Cardiac muscle cell (in vitro differentiated cells and primary cell): ENCODE results near the gene RYR2. TPM values are rescaled to one million over a fixed set of nuclear protein-coding genes. Genes with fewer than 3 reads are reported as not detected.

Experiments used
- DNase-seq, 2 donors: peaks; one replicate each; pipeline versions ENCODE4 v3.0.0 to v3.0.0-alpha.2; 2010 to 2017; ENCODE audit warnings: low read depth in 1 of 2, low spot score in 1 of 2
- H3K27ac ChIP-seq: fragments of 200-600 bp; sonication (generic); 2 replicates; pipeline ENCODE4 v1.5.1; 2016
- H3K27me3 ChIP-seq: fragments of 200-600 bp; sonication (generic); 2 replicates; pipeline ENCODE4 v1.6.0; 2016; ENCODE audit warnings: control low read depth
- H3K36me3 ChIP-seq: fragments of 200-600 bp; sonication (generic); 2 replicates; pipeline ENCODE4 v1.5.1; 2016; ENCODE audit warnings: control low read depth
- H3K4me1 ChIP-seq: fragments of 200-600 bp; sonication (generic); 2 replicates; pipeline ENCODE4 v1.8.1; 2017; ENCODE audit warnings: low read depth, mild to moderate bottlenecking, mixed run types
- H3K4me3 ChIP-seq: fragments of 200-600 bp; sonication (generic); 2 replicates; pipeline ENCODE4 v1.5.1; 2016; ENCODE audit warnings: mild to moderate bottlenecking
- H3K9me3 ChIP-seq: fragments of 200-600 bp; sonication (generic); 2 replicates; pipeline ENCODE4 v1.5.1; 2017; ENCODE audit warnings: low read depth, mild to moderate bottlenecking, control low read depth
- polyA plus RNA-seq: library from polyadenylated mRNA; unstranded; fragments of >200 nt; fragmentation: Nextera tagmentation; extraction: Ambion mirVana; gene quantifications from 2 replicates; pipeline ENCODE4 v1.2.1, GENCODE V29; 2016
- total RNA-seq: library from RNA; depleted of rRNA; stranded (reverse); fragments of >200 nt; gene quantifications from 2 replicates; pipeline ENCODE4 v1.2.3, GENCODE V29; 2016
- TF ChIP-seq, protein P1 (sequence below): IDR thresholded peaks from 2 replicates; pipeline ENCODE4 v1.5.1; 2012; ENCODE audit warnings: low read depth, mild to moderate bottlenecking, low read length

The RYR2 gene
- total and polyA plus RNA-seq, 2 experiments from 2014 or later, result 29.8 to 155 TPM

DNA sequence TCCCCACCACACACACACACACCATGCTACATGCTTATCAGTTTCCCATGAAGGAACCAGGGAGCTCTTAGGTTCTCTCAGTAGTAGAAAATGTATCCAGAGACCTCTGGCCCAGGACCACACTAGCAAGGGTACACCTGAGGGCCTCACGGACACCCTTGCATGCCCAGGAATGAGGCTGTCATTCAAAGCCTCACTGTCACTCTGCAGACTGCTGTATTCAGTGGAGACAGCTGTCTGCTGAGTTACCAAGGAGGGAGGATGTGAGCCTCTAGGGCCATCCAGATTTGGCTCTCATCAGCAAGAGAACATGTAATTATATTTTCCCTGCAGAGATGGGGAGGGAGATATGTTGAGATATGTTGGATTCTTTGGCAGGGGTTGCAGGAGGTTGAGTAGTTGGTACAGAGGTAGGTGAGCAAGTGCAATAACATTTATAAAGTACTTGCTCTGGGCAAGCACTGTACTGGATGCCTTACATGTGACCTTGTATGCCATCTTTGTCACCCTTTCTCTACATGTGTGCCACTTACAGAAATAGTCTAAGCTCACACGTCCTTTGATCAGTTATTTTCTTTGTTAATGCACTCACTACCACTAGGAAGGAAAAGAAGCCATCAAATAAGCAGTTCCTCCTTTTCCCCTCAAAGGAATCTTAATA lies 598.2 kb downstream of the RYR2 start:
- Histone ChIP-seq H3K4me3 (no peak overlapping the region), H3K9me3 (no peaks in the 10 kb centered on the region), H3K36me3 (peaks cover 78% of the 10 kb centered on the region), H3K4me1 (no peaks in the 10 kb centered on the region), H3K27ac (peak overlapping the region; percentile 24), H3K27me3 (no peaks in the 10 kb centered on the region)
- no peak for DNase-seq
- TF ChIP-seq, protein P1, sequence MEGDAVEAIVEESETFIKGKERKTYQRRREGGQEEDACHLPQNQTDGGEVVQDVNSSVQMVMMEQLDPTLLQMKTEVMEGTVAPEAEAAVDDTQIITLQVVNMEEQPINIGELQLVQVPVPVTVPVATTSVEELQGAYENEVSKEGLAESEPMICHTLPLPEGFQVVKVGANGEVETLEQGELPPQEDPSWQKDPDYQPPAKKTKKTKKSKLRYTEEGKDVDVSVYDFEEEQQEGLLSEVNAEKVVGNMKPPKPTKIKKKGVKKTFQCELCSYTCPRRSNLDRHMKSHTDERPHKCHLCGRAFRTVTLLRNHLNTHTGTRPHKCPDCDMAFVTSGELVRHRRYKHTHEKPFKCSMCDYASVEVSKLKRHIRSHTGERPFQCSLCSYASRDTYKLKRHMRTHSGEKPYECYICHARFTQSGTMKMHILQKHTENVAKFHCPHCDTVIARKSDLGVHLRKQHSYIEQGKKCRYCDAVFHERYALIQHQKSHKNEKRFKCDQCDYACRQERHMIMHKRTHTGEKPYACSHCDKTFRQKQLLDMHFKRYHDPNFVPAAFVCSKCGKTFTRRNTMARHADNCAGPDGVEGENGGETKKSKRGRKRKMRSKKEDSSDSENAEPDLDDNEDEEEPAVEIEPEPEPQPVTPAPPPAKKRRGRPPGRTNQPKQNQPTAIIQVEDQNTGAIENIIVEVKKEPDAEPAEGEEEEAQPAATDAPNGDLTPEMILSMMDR, result no peak

DNA sequence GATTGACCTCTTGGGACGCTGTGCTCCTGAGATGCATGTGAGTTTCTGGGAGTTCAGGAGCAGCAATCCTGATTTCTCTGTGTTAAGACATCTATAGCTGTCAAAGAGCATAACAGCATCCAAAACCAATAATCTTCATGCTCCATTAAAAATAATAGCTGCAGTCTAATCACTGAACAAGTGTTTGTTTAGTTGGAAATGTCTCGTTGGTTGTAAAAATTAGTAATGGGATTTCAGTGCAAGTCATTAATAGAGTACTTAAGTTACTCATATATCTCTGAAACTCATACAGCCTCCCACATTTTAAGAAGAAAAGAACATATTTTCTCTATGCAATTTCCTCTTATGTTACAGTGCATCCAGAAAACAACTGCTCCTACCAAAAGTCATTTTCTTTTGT lies 599.0 kb downstream of the RYR2 start:
- Histone ChIP-seq H3K4me3 (no peak overlapping the region), H3K4me1 (no peaks in the 10 kb centered on the region), H3K9me3 (no peaks in the 10 kb centered on the region), H3K36me3 (peaks cover 77% of the 10 kb centered on the region), H3K27ac (peak overlapping the region; percentile 45), H3K27me3 (no peaks in the 10 kb centered on the region)
- DNase-seq, result no peak
- TF ChIP-seq, protein P1, result no peak

DNA sequence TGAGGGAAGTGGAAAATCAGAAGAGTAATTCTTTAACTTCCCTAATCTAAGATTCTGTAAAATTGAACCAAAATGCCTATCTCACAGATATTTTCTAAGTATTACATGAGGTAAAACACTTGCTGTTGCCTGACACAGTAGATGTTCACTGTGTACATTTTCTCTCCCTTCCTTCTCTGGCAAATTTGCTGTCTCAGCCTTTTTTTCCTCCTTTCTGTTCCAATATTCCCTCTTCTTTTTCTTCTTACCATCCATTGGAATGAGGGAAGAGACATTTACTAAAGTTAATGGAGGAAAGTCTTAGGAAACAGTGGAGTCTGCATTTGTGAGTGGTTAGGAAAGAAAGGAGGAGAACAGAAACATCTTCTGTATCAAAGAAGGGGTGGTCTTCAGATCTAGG lies 608.8 kb downstream of the RYR2 start:
- Histone ChIP-seq H3K9me3 (no peaks in the 10 kb centered on the region), H3K27me3 (no peaks in the 10 kb centered on the region), H3K27ac (no peak overlapping the region), H3K36me3 (peaks cover 71% of the 10 kb centered on the region), H3K4me1 (no peaks in the 10 kb centered on the region), H3K4me3 (no peak overlapping the region)
- no peak for DNase-seq
- TF ChIP-seq, protein P1, result no peak

DNA sequence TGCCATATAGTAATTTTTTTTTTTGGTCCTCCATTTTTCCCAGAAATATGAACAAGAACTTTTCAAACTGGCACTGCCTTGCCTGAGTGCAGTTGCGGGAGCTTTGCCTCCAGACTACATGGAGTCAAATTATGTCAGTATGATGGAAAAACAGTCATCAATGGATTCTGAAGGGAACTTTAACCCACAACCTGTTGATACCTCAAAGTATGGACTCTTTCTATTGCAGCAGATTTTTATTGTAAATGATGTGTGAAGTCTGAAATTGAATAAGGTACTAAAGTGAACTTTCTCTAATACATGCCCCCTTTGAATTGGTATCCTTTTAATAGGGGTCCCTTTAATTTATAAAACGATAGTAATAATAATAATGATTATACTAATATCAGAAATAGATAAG lies 613.8 kb downstream of the RYR2 start:
- Histone ChIP-seq H3K4me1 (no peaks in the 10 kb centered on the region), H3K36me3 (peaks cover 72% of the 10 kb centered on the region), H3K9me3 (no peaks in the 10 kb centered on the region), H3K27me3 (no peaks in the 10 kb centered on the region), H3K27ac (no peak overlapping the region), H3K4me3 (no peak overlapping the region)
- TF ChIP-seq, protein P1, result no peak
- no peak for DNase-seq

DNA sequence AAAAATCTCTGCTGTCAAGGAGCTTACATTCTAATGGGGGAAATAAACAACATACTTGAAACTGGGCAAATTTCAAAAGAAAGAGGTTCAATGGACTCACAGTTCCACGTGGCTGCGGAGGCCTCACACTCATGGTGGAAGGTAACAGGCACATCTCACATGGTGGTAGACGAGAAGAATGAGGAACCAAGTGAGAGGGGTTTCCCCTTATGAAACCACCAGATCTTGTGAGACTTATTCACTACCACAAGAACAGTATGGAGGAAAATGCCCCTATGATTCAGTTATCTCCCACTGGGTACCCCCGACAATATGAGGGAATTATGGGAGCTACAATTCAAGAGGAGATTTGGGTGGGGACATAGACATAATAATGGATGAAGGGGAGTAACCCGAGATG lies 622.4 kb downstream of the RYR2 start:
- peaks cover 74% of the 10 kb centered on the region for H3K36me3 ChIP-seq
- H3K27me3 ChIP-seq, result no peaks in the 10 kb centered on the region
- no peak overlapping the region for H3K4me3 ChIP-seq
- TF ChIP-seq, protein P1, result no peak
- no peak overlapping the region for H3K27ac ChIP-seq
- H3K9me3 ChIP-seq, result no peaks in the 10 kb centered on the region
- no peak for DNase-seq
- no peaks in the 10 kb centered on the region for H3K4me1 ChIP-seq
